Measurements from ENCODE around the gene STAP2. TPM values are rescaled to one million over a fixed set of nuclear protein-coding genes. Genes with fewer than 3 reads are reported as not detected.

The STAP2 gene
- total and polyA plus RNA-seq, 12 donors: 0.56 to 9.1 (median 2.1) TPM

DNA sequence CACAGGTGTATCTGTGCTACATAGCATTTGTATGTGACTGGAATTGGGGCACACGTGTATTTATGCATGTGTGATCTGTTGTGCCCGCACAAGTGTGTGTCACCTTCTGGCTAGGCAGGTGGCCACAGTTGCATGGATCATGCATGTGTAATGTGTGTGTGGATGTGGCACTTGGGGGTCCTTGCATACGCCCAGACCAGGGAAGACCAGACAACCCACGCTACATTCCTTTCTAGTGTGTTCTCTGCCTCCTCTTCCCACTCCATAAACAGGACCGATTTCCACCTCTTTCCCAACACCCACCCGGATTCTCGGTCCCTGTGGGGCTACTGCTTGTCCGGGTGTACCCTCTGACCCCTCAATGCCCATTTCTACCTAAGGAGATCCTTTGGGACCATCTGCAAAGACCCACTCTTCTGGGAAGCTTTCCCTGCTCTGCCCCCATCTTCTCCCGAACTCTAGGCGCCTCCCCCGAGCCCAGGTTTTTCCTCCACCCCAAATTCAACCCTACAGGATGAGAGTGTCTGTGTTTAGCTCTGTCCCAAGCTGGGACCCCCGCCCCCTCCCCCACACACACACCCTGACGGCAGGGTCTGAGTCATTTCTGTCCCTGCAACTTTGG, 12.3 kb downstream of the STAP2 start:
- peaks cover 0 to 14% (median 0%) of the 10 kb centered on the region in 11 donors for H3K9me3 ChIP-seq
- intact Hi-C loops (cut with DNase I): loop anchor here in 2 of 10 donors (5.0 to 10.0 kb wide), 2 partner anchors 52 to 76 kb away; partner anchors contain the start of genes CHAF1A (in 1 of the 2), SH3GL1 (in 1 of the 2) and SHD (in 1 of the 2)
- H3K4me1 ChIP-seq: peaks cover 0 to 24% (median 21%) of the 10 kb centered on the region in 9 donors
- TF ChIP-seq, protein P1, sequence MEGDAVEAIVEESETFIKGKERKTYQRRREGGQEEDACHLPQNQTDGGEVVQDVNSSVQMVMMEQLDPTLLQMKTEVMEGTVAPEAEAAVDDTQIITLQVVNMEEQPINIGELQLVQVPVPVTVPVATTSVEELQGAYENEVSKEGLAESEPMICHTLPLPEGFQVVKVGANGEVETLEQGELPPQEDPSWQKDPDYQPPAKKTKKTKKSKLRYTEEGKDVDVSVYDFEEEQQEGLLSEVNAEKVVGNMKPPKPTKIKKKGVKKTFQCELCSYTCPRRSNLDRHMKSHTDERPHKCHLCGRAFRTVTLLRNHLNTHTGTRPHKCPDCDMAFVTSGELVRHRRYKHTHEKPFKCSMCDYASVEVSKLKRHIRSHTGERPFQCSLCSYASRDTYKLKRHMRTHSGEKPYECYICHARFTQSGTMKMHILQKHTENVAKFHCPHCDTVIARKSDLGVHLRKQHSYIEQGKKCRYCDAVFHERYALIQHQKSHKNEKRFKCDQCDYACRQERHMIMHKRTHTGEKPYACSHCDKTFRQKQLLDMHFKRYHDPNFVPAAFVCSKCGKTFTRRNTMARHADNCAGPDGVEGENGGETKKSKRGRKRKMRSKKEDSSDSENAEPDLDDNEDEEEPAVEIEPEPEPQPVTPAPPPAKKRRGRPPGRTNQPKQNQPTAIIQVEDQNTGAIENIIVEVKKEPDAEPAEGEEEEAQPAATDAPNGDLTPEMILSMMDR (IDR thresholded peaks at IDR 0.05): no peak
- ATAC-seq (no peak), DNase-seq (no peak)
- H3K27ac ChIP-seq: no peak overlapping the region
- 57 to 58% methylated on average over 13 of the region's 13 CpGs for whole genome bisulfite sequencing, 2 donors
- H3K4me3 ChIP-seq: no peak overlapping the region
- H3K36me3 ChIP-seq: no peaks in the 10 kb centered on the region
- peaks cover 0 to 16% (median 0%) of the 10 kb centered on the region in 7 donors for H3K27me3 ChIP-seq

DNA sequence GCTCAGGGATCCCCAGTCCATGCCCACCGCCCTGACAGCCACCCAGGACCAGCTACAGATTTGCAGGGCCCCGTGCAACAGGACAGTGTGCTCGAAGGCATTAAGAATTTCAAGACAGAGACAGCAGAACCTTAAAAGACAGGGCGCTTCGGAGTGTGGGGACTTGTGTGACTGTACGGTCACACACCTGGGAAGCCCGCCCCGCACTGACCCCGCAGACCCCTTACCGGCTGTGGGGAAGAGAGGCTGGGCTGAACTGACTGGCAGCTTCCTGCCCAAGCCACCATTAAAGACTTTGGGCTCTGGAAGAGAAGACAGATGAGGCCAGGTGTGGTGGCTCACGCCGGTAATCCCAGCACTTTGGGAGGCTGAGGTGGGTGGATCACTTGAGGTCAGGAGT, 14.4 kb downstream of the STAP2 start:
- DNase-seq: no peak

DNA sequence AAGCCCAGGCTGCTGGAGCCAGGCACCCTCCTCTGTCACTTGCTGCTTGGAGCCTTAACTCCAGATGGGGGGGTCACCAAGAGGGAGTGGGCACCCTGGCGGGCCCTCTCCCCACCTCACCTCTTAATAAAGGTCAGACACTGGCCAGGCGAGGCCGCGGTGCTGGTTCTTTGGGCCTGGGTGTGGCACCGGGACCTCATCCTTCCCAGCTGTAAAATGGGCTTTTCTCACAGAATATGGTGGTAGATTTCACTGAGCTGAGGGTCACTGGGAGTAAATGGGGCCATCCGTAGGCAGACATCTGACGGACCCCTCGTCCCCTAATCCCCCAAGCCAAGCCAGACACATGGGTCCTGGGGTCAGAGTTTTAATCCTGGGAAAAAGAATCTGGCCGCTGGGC, 14.9 kb downstream of the STAP2 start:
- H3K4me1 ChIP-seq: peaks cover 0 to 18% (median 16%) of the 10 kb centered on the region in 9 donors
- peaks cover 0 to 16% (median 0%) of the 10 kb centered on the region in 7 donors for H3K27me3 ChIP-seq
- no peak overlapping the region for H3K27ac ChIP-seq
- intact Hi-C loops (cut with DNase I): loop anchor here in 1 of 10 donors (10.0 kb wide), 1 partner anchor 49 kb away; the partner anchor contains the start of gene SHD
- H3K36me3 ChIP-seq: no peaks in the 10 kb centered on the region
- no peak for DNase-seq
- TF ChIP-seq, protein P1 (IDR thresholded peaks at IDR 0.05): no peak
- H3K9me3 ChIP-seq: peaks cover 0 to 17% (median 0%) of the 10 kb centered on the region in 11 donors
- 89 to 96% methylated on average over 9 of the region's 9 CpGs for WGBS, 2 donors
- H3K4me3 ChIP-seq: no peak overlapping the region
- no peak for ATAC-seq

More for the DNA sequence above, 14.4 kb downstream of the STAP2 start:
- 87 to 91% methylated on average over 12 of the region's 12 CpGs for WGBS, 2 donors
- TF ChIP-seq, protein P1 (IDR thresholded peaks at IDR 0.05): no peak
- Histone ChIP-seq H3K4me3 (no peak overlapping the region), H3K9me3 (peaks cover 0 to 15% (median 0%) of the 10 kb centered on the region in 11 donors), H3K27me3 (peaks cover 0 to 16% (median 0%) of the 10 kb centered on the region in 7 donors), H3K4me1 (peaks cover 0 to 23% (median 21%) of the 10 kb centered on the region in 9 donors), H3K36me3 (no peaks in the 10 kb centered on the region), H3K27ac (no peak overlapping the region)
- intact Hi-C loops (cut with DNase I): loop anchor here in 1 of 10 donors (10.0 kb wide), 1 partner anchor 49 kb away; the partner anchor contains the start of gene SHD
- ATAC-seq: no peak

DNA sequence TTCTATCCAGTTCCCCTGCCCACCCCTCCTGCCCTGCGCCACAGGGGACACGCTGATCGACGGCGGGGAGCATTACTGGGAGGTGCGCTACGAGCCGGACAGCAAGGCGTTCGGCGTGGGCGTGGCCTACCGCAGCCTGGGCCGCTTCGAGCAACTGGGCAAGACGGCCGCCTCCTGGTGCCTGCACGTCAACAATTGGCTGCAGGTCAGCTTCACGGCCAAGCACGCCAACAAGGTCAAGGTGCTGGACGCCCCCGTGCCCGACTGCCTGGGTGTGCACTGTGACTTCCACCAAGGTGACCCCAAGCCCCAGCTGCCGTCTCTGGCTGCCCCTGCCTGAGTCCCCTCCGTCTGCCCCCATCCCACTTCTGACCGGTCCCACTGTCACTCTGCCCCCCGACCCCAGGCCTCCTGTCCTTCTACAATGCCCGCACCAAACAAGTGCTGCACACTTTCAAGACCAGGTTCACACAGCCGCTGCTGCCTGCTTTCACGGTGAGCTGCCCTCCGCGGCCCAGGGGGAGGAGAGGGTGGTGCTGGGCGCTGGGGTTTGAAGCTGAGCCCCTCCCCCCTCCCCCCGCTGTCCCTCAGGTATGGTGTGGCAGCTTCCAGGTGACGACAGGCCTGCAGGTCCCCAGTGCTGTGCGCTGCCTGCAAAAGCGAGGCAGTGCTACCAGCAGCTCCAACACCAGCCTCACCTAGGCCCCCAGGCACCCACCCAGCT, 15.5 kb downstream of the STAP2 start:
- TF ChIP-seq, protein P1 (IDR thresholded peaks at IDR 0.05): no peak
- no peak for ATAC-seq
- 80 to 82% methylated on average over 37 of the region's 37 CpGs for WGBS, 2 donors
- Histone ChIP-seq H3K27me3 (peaks cover 0 to 16% (median 0%) of the 10 kb centered on the region in 7 donors), H3K4me1 (peaks cover 0 to 15% (median 14%) of the 10 kb centered on the region in 9 donors), H3K9me3 (peaks cover 0 to 17% (median 0%) of the 10 kb centered on the region in 11 donors), H3K36me3 (no peaks in the 10 kb centered on the region), H3K27ac (no peak overlapping the region), H3K4me3 (no peak overlapping the region)
- DNase-seq: no peak
- intact Hi-C loops (cut with DNase I): loop anchor here in 1 of 10 donors (10.0 kb wide), 1 partner anchor 48 kb away; the partner anchor contains the start of gene SHD

Measured in heart right ventricle (tissue), 16 donors.